IPS-18c (cell line): Measurements from ENCODE around the gene EIF4G2.

ENCODE experiments used
- H3K4me3 ChIP-seq: 2 replicates; pipeline ENCODE4 v1.7.0; 2013; ENCODE audit warnings: low read depth, mild to moderate bottlenecking, low read length, moderate library complexity; ENCODE audit not compliant: insufficient read depth
- H3K9me3 ChIP-seq: one replicate; pipeline ENCODE4 v1.6.1; 2013; ENCODE audit warnings: mild to moderate bottlenecking, low read length, moderate library complexity; ENCODE audit not compliant: control insufficient read depth, insufficient read depth

The EIF4G2 gene

GRCh38 chr11:10785146-10785474, 23.6 kb downstream of the EIF4G2 start:
- no peak overlapping the region for H3K4me3 ChIP-seq

GRCh38 chr11:10784232-10785145, 24.2 kb downstream of the EIF4G2 start:
- no peaks in the 10 kb centered on the region for H3K9me3 ChIP-seq
- no peak overlapping the region for H3K4me3 ChIP-seq

More at GRCh38 chr11:10785146-10785474, 23.6 kb downstream of the EIF4G2 start:
- H3K9me3 ChIP-seq, result no peaks in the 10 kb centered on the region

GRCh38 chr11:10780040-10780439, 28.7 kb downstream of the EIF4G2 start:
- H3K4me3 ChIP-seq, result no peak overlapping the region
- H3K9me3 ChIP-seq, result no peaks in the 10 kb centered on the region

- no peaks in the 10 kb centered on the region for H3K9me3 ChIP-seq
- no peak overlapping the region for H3K4me3 ChIP-seq
Measured at GRCh38 chr11:10779086-10779485, 29.6 kb downstream of the EIF4G2 start.

- no peak overlapping the region for H3K4me3 ChIP-seq
- no peaks in the 10 kb centered on the region for H3K9me3 ChIP-seq
Measured at GRCh38 chr11:10778217-10778970, 30.3 kb downstream of the EIF4G2 start.

GRCh38 chr11:10777806-10778205, 30.9 kb downstream of the EIF4G2 start:
- H3K4me3 ChIP-seq, result no peak overlapping the region

GRCh38 chr11:10777393-10777793, 31.3 kb downstream of the EIF4G2 start:
- H3K9me3 ChIP-seq, result no peaks in the 10 kb centered on the region
- H3K4me3 ChIP-seq, result no peak overlapping the region

More at GRCh38 chr11:10777806-10778205, 30.9 kb downstream of the EIF4G2 start:
- no peaks in the 10 kb centered on the region for H3K9me3 ChIP-seq

- Histone ChIP-seq H3K4me3 (no peak overlapping the region), H3K9me3 (no peaks in the 10 kb centered on the region)
Measured at GRCh38 chr11:10774811-10775210, 33.9 kb downstream of the EIF4G2 start.

GRCh38 chr11:10771457-10771856, 37.3 kb downstream of the EIF4G2 start:
- Histone ChIP-seq H3K4me3 (no peak overlapping the region), H3K9me3 (no peaks in the 10 kb centered on the region)

GRCh38 chr11:10770626-10771254, 38.0 kb downstream of the EIF4G2 start:
- H3K4me3 ChIP-seq, result no peak overlapping the region
- H3K9me3 ChIP-seq, result no peaks in the 10 kb centered on the region

GRCh38 chr11:10764412-10764811, 44.3 kb downstream of the EIF4G2 start:
- Histone ChIP-seq H3K4me3 (no peak overlapping the region), H3K9me3 (no peaks in the 10 kb centered on the region)

- Histone ChIP-seq H3K4me3 (no peak overlapping the region), H3K9me3 (no peaks in the 10 kb centered on the region)
Measured at GRCh38 chr11:10763766-10764165, 45.0 kb downstream of the EIF4G2 start.

GRCh38 chr11:10762913-10763421, 45.8 kb downstream of the EIF4G2 start:
- H3K4me3 ChIP-seq, result no peak overlapping the region

GRCh38 chr11:10762185-10762584, 46.5 kb downstream of the EIF4G2 start:
- Histone ChIP-seq H3K4me3 (no peak overlapping the region), H3K9me3 (no peaks in the 10 kb centered on the region)

More at GRCh38 chr11:10762913-10763421, 45.8 kb downstream of the EIF4G2 start:
- H3K9me3 ChIP-seq, result no peaks in the 10 kb centered on the region

GRCh38 chr11:10761085-10761698, 47.5 kb downstream of the EIF4G2 start:
- Histone ChIP-seq H3K9me3 (no peaks in the 10 kb centered on the region), H3K4me3 (no peak overlapping the region)

- H3K4me3 ChIP-seq, result no peak overlapping the region
Measured at GRCh38 chr11:10758957-10759356, 49.8 kb downstream of the EIF4G2 start.

GRCh38 chr11:10752486-10752885, 56.2 kb downstream of the EIF4G2 start:
- Histone ChIP-seq H3K4me3 (no peak overlapping the region), H3K9me3 (no peaks in the 10 kb centered on the region)

More at GRCh38 chr11:10758957-10759356, 49.8 kb downstream of the EIF4G2 start:
- no peaks in the 10 kb centered on the region for H3K9me3 ChIP-seq
